Activated CD4-positive, CD25-positive, alpha-beta regulatory T cell treated with anti-CD3 and anti-CD28 coated beads, Interleukin-2, amount 50 U/mL, for 16 hours (primary cell): ENCODE results near the gene CCL23.
A peak's percentile ranks its signal among the peaks of the same experiment; 100 is the strongest.

Source experiments
- DNase-seq: peaks from one replicate; pipeline ENCODE4 v3.0.0-alpha.2; 2020; ENCODE audit warnings: low read depth, low spot score

CCL23 gene

DNA sequence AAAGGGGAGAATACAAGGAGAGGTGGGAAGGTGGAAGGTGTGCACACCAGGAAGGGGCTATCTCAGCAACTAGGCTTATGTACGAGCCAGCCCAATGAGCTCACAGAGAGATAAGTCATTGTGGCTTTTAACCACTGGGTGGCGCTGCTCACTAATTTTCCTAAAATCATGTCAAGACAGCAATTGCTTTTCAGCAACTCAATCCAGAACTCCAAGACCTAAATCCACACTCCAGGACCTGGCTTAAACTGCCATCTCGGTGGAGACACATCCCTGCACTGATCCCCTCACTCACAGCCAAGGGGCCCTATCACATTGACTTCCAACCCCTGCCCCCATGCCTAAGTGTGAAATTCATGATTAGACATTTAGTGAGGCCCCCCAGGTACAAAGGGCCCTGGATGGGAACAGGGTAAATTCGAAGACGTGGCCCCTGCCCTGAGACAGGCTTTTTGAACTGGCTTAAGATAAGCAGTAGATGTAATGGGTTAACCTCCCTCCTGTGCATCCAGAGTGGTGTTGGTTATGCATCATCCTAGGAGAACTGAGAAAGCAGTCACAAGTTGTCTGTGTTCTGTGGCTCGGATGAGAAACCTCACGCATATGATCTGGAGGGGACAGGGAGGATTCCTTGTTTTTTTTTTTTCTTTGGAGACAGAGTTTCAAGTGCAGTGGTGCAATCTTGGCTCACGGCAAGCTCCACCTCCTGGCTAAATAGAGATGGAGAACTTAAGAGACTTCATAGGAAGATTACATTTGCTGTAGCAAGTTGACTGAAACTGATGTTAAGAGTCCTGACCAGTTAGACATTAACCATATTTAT is 48.0 kb downstream of the CCL23 start:
- DNase-seq: peak; percentile 54

DNA sequence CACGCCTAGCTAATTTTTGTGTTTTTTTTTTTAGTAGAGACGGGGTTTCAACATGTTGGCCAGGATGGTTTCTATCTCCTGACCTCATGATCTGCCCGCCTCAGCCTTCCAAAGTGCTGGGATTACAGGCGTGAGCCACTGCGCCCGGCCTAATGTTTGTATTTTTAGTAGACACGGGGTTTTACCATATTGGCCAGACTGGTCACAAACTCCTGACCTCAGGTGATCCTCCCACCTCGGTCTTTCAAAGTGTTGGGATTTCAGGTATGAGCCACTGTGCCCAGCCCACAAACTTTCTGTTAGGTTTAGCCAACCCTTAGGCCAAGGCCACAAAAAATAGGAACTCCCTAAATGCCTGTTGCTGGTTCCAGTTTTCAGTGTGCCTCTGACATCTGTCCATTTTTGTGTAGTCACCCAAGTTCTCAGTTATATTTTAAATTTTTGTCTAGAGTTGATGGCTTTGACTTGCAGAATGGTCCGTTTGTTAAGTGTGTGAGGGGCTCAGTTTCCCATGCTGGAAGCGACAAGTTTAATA is 49.2 kb downstream of the CCL23 start:
- no peak for DNase-seq

GRCh38 chr17:35965272-35965671 is 52.5 kb downstream of the CCL23 start:
- no peak for DNase-seq

DNA sequence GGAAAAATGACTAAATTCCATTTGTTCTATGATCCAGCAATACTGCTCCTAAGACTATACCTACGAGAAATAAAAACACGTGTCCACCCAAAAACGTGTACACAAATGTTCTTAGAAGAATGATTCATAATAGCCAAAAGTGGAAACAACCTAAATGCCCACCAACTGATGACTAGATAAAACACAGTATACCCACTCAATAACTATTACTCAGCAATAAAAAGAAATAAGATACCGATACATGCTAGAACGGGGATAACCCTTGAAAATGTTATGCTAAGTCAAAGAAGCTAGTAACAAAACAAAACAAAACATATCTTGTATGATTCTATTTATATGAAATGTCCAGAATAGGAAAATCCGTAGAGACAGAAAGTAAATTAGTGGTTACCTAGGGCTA is 54.1 kb downstream of the CCL23 start:
- DNase-seq: no peak
